M059J (cell line): Measurements from ENCODE around the gene CDK5RAP2. TPM values are rescaled to one million over a fixed set of nuclear protein-coding genes. Genes with fewer than 3 reads are reported as not detected.

ENCODE experiments used
- DNase-seq: peaks from one replicate; pipeline ENCODE4 v3.0.0-alpha.2; 2012; ENCODE audit warnings: low read depth
- total RNA-seq: library from RNA; depleted of rRNA; stranded (reverse); fragments of >200 nt; shearing (Covaris generic); gene quantifications from 2 replicates; pipeline ENCODE4 v1.2.3, GENCODE V29; 2014

CDK5RAP2 gene
- total RNA-seq, 1 experiment from 2014 or later = 32.6 TPM

GRCh38 chr9:120438836-120439546, 141.0 kb downstream of the CDK5RAP2 start:
- DNase-seq = peak; percentile 26

DNA sequence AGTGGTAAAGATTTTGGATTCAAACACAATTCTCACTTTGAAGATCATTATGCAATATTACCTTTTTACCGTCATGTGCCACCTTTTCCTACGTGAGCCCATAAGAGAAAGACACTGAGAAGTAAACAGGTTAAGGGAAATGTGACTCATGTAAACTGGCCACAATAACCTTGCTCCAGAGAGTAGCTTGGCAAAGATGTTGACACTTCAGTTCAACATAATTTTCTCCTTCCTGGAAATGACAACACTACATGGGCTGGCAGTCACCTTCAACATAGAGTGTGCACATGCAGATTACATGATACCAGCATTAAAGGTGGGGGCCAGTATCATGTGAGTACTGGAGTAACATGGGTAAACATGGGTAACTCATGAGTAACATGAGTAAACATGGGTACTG, 141.9 kb downstream of the CDK5RAP2 start:
- peak; percentile 56 for DNase-seq

DNA sequence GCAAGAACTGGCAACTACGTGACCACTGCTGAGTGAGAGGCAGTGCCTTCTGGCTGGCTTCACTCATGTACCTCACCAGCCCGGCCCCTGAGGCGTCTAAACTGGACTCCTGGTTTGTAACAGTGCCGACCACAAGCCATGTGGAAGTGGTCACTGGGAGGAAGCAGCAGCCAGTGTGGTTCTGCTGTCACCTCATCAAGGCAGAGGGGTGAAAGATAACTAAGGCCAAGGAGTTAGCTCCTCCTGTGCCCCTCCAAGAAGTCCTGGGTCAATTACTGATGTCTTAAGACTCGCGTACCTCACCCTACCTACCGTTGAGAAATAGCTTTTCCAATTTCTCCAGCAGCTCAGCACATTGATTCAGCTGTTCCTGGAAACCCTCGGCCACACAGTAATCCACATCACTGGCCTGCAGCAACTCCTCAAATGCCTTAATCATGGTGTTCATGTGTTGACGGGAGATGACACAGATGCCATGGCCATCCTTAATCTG, 142.9 kb downstream of the CDK5RAP2 start:
- DNase-seq = peak; percentile 41

DNA sequence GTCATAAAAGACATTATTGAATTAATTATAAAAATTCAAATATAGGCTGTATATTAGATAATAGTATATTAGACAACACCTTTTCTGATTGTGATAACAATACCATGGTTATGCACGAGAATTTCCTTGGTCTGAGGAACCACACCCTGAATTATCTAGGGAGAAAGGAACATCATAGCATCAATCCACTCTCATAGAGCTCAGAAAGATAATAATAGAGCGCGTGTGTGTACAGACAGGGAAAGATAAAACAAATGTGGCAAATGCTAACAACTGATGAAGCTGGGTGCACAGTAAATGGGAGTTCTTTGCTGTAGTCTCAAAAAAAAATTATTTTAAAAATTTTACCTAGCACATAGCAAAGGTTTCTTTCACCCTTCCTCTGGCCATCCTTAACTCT, 143.5 kb downstream of the CDK5RAP2 start:
- DNase-seq = no peak

DNA sequence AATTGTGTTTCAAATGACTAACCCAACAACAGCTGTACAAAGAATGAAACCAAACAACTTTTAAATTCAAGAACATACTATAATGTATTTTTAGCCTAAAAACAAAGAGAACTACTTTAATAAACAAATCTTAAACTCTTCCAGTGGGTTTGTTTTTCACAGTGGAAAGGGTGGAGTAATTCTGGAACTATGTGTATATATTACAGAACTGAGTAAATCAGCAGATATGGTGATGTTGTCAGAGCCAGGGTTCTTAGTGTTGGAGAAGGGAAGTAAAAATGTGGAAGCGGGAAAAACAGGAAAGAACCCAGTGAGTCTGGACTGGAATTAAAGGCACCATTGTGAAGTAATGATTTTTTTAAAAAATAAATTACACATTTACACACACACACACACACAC, 144.9 kb downstream of the CDK5RAP2 start:
- no peak for DNase-seq

- no peak for DNase-seq
These were observed 145.4 kb downstream of the CDK5RAP2 start for GRCh38 chr9:120434532-120434931.

DNA sequence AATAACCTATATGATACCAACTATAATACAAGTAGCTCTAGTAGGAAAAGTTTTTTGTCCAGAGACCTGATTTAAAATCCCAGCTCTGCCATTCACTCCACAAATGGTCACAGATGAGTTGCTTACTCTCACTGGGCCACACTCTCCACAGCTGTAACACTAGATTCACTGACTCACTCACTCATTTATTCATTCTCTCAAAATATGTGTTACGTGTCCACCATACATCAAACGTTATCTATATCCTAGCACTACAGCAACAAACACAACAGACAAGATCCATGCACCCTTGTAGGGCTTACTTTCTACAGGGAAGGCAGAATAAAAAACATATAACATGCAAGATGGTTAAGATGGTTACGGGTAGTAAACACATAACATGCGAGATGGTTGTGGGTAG, 146.3 kb downstream of the CDK5RAP2 start:
- DNase-seq = no peak

DNA sequence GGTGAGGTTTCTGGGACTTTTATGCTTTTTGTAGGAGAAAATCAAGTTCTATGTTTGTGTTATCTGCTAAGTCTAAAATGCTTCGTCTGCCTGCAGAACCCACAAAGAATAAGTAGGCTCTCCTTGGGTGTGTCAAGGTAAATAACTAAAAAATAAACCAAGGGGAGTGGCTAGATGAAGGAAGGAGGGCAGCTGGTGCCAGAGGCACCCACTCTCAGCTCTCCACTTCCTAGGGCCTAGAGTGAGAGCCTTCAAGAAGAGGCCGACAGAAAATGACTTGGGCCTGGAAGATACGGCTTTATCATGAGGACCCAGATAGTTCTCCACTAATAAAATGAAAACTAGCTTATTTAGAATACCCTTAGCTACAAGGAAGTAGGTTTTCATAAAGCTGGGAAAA, 147.4 kb downstream of the CDK5RAP2 start:
- no peak for DNase-seq

GRCh38 chr9:120431268-120431667, 148.7 kb downstream of the CDK5RAP2 start:
- no peak for DNase-seq

- DNase-seq = no peak
These were observed 155.7 kb downstream of the CDK5RAP2 start for GRCh38 chr9:120424248-120424647.

DNA sequence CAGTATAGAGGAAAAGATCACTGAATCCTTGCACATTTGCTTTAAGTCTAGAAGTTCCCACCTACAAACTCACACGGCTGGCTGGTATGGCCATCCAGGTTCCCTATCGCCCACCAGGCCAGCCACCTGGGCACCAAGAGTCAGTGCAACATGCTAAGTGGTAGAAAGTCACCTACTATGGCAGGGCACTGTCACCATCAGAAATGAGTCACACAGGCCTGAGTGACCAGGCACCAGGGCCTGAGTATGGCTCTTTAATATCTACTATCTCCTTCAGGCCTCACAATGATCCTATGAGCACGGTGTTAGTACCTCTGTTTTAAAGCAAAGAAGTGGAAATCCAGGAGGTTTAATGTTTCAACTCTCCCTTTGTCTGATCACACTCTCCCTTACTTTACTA, 156.2 kb downstream of the CDK5RAP2 start:
- no peak for DNase-seq

DNA sequence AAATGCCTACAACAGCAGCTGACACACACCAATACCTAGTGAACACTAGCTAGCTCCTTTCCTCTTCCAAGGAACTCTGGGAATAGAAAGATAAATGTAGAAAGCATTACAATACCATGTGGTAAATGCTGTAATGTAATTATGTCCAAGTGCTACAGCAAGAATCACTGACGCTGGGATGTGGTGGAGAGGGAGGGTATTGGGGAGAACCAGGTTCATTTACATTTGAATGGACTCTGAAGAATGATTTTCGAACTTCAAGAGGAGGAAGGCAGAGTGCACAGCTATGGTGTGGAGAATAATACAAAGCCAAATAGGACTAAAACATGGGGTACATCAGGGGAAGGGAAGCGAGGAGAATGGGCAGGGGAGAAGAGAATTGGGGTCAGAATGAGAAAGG, 158.0 kb downstream of the CDK5RAP2 start:
- DNase-seq = no peak

- no peak for DNase-seq
These were observed 161.7 kb downstream of the CDK5RAP2 start for GRCh38 chr9:120418315-120418714.

DNA sequence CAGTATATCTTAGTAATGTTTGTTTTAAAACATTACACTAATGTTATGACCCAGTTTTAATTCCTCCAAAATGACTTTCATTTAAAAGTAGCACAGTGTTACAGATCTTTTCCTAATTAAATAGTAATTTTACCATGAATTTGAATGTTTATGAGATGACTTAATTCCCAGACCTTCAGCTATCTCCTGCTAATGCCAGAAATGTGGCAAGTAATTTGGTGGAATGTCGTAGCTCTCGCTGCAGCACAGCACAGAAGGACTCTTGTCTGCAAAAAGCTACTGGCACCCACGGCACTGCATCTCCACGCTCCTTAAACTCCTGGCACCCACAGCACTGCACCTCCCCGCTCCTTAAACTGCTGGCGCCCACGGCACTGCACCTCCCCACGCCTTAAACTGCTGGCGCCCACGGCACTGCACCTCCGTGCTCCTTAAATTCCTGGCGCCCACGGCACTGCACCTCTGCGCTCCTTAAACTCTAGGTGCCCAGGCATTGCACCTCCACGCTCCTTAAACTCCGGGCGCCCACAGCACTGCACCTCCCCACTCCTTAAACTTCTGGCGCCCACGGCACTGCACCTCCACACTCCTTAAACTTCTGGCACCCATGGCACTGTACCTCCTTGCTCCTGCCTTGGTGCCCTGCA, 163.1 kb downstream of the CDK5RAP2 start:
- no peak for DNase-seq

DNA sequence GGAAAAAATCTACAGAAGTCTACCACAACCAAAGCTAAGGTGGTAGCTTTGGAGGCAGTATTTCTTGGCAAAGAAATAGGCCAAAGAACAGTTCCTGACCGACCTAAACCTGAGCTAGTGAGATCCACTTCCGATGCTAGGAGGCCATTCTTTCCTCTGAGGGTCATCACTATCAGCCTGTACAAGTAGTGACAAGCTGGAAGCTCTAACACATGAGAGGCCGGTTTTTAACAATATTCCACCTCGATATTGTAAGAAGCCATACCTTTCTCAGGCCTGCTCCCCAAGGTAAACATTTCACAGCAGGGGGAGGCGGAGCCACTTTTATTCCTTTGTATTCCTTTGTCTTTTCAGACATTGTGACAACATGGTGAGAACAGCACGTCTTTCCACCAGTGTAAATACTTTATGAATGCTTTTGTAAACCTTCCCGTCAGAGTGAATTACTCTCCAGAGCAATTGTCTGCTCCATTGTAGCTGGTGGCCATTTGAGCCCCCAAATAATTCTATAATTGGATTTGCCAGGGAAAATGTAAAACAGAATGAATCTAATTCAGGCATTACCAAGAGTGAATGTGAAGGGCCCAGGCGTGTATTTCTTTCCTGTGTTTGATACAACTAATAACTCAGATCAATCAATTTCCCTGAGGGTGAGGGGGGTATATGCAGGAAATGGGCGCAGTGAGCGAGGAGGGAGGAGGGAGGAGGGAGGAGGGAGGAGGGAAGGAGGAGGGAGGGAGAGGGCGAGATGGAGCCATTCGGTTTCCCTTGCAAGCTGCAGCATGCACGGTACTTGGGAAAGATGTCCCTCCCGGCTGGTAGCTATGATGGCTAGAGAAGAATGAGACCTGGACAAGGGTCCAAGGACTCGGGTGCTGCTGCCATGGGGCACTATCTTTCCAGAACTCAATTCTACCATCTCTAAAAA, 166.6 kb downstream of the CDK5RAP2 start:
- no peak for DNase-seq

GRCh38 chr9:120412425-120412951, 167.5 kb downstream of the CDK5RAP2 start:
- DNase-seq = peak; percentile 8

GRCh38 chr9:120411862-120412424, 168.0 kb downstream of the CDK5RAP2 start:
- DNase-seq = no peak

GRCh38 chr9:120410925-120411501, 169.0 kb downstream of the CDK5RAP2 start:
- no peak for DNase-seq

GRCh38 chr9:120408680-120409258, 171.2 kb downstream of the CDK5RAP2 start:
- no peak for DNase-seq

- DNase-seq = no peak
These were observed 174.1 kb downstream of the CDK5RAP2 start for GRCh38 chr9:120405860-120406259.

DNA sequence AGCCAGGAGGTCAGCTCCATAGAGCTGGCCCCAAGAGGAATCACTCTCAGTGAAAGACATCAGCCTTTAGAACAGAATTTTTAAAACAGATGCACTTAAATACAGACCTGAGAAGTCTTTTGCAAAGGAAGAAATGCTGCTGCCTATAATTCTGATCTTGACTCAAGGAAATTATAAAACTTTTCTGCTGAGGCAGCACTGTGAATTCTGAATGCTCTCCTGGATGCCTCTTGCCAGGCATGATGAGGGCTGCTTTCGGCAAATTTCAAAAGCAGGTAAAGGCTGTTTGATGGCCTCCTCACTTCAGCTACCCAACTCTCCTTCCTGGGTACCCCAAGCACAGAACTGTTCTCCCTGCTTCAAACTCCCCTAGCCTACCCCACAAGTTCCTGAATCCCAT, 174.8 kb downstream of the CDK5RAP2 start:
- DNase-seq = no peak
